ENCODE results near the gene ARMC8. TPM values are rescaled to one million over a fixed set of nuclear protein-coding genes. Genes with fewer than 3 reads are reported as not detected.

The ARMC8 gene
- total RNA-seq, 1 donor from 2014 or later = 54.4 TPM

DNA sequence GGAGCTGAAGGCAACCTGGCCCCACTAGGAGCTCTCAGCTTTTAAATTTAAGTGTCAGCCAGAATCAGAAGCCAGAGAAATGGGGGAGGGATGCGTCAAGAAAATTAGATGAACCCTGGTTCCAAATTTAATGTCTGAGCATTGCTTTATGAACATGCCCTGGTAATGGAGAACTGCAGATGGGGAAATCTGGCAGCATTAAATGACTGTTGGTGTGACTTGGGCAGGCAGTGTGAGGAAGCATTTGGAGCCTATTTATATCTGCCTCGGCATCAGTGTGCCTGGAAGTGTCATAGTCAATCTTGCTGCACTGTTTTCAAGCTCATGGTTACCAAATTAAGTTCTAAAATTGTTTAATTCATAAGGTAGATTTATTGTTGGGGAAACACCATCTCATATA lies 113.5 kb downstream of the ARMC8 start:
- H3K4me1 Mint-ChIP-seq (ENCODE audit: low read depth, unreplicated experiment) = peaks cover 4% of the 10 kb centered on the region
- DNase-seq = no peak
- H3K36me3 Mint-ChIP-seq (ENCODE audit: unreplicated experiment) = no peaks in the 10 kb centered on the region
- no peak overlapping the region for H3K4me3 Mint-ChIP-seq (ENCODE audit: unreplicated experiment)
- TF ChIP-seq, protein P1, sequence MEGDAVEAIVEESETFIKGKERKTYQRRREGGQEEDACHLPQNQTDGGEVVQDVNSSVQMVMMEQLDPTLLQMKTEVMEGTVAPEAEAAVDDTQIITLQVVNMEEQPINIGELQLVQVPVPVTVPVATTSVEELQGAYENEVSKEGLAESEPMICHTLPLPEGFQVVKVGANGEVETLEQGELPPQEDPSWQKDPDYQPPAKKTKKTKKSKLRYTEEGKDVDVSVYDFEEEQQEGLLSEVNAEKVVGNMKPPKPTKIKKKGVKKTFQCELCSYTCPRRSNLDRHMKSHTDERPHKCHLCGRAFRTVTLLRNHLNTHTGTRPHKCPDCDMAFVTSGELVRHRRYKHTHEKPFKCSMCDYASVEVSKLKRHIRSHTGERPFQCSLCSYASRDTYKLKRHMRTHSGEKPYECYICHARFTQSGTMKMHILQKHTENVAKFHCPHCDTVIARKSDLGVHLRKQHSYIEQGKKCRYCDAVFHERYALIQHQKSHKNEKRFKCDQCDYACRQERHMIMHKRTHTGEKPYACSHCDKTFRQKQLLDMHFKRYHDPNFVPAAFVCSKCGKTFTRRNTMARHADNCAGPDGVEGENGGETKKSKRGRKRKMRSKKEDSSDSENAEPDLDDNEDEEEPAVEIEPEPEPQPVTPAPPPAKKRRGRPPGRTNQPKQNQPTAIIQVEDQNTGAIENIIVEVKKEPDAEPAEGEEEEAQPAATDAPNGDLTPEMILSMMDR (IDR thresholded peaks at IDR 0.05; ENCODE audit: partially characterized antibody, unreplicated experiment) = no peak
- no peak overlapping the region for H3K27ac Mint-ChIP-seq (ENCODE audit: unreplicated experiment)
- peaks cover 3% of the 10 kb centered on the region for H3K9me3 Mint-ChIP-seq (ENCODE audit: unreplicated experiment)
- peaks cover 4% of the 10 kb centered on the region for H3K27me3 Mint-ChIP-seq (ENCODE audit: unreplicated experiment)

DNA sequence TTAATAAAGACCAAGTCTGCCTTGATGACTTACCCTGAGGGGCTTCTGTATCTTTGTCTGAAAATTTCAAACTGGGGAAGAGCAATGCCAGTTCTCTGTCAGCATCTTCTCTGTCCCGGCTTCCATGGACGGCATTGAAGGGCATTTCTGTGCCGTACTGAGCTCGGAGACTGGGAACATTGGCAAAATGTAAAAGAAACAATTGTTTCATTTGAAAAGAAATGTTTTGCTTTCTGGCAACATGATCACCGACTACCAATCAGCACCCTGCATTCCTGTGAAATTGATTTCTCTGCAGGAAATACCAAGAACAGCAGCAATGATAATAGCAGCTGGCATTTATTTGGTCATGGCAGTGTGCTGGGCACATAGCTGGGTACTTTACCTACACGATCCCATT lies 116.4 kb downstream of the ARMC8 start:
- DNase-seq = no peak
- H3K27me3 Mint-ChIP-seq (ENCODE audit: unreplicated experiment) = peaks cover 6% of the 10 kb centered on the region
- H3K9me3 Mint-ChIP-seq (ENCODE audit: unreplicated experiment) = peaks cover 7% of the 10 kb centered on the region
- no peak overlapping the region for H3K27ac Mint-ChIP-seq (ENCODE audit: unreplicated experiment)
- peaks cover 10% of the 10 kb centered on the region for H3K36me3 Mint-ChIP-seq (ENCODE audit: unreplicated experiment)
- no peak overlapping the region for H3K4me3 Mint-ChIP-seq (ENCODE audit: unreplicated experiment)
- TF ChIP-seq, protein P1 (IDR thresholded peaks at IDR 0.05; ENCODE audit: partially characterized antibody, unreplicated experiment) = no peak
- H3K4me1 Mint-ChIP-seq (ENCODE audit: low read depth, unreplicated experiment) = peaks cover 4% of the 10 kb centered on the region

DNA sequence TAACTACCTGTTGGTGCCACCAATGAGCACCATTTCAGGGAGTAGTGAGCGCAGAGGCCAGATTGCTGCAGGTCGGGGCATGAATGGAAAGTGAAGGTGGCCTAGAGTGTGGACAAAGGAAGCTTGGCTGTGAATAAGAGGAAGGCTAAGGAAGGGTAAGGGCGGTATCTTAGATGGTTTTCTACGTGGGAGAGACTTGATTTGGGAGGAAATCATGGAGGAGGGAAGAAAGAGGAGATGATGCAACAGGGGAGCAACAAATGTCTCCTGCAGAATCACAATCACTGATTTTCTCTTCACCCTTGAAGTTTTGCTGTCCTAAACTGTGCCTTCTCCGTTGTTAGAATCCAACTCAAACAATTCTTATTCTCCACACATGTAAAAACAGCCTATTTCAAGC lies 120.8 kb downstream of the ARMC8 start:
- TF ChIP-seq, protein P1 (IDR thresholded peaks at IDR 0.05; ENCODE audit: partially characterized antibody, unreplicated experiment) = no peak
- Mint-ChIP-seq H3K4me1 (ENCODE audit: low read depth, unreplicated experiment) (no peaks in the 10 kb centered on the region), H3K27ac (ENCODE audit: unreplicated experiment) (no peak overlapping the region), H3K4me3 (ENCODE audit: unreplicated experiment) (no peak overlapping the region), H3K27me3 (ENCODE audit: unreplicated experiment) (peaks cover 3% of the 10 kb centered on the region), H3K9me3 (ENCODE audit: unreplicated experiment) (peaks cover 5% of the 10 kb centered on the region), H3K36me3 (ENCODE audit: unreplicated experiment) (peaks cover 13% of the 10 kb centered on the region)
- DNase-seq = no peak

DNA sequence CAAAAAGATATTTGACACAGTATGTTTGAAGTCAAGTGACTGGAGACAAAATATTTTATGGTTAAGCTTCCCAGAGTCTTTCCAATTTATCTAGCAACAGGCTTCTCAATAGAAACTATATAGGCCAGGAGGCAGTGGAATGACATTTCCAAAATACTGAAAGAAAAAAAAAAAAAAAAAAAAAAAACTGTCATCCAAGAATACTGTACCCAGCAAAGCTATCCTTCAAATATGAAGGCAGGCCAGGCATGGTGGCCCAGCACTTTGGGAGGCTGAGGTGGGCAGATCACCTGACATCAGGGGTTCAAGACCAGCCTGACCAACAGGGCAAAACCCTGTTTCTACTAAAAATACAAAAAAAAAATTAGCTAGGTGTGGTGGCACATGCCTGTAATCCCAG lies 121.7 kb downstream of the ARMC8 start:
- Mint-ChIP-seq H3K27me3 (ENCODE audit: unreplicated experiment) (peaks cover 3% of the 10 kb centered on the region), H3K4me3 (ENCODE audit: unreplicated experiment) (no peak overlapping the region), H3K9me3 (ENCODE audit: unreplicated experiment) (peaks cover 5% of the 10 kb centered on the region), H3K36me3 (ENCODE audit: unreplicated experiment) (peaks cover 13% of the 10 kb centered on the region), H3K27ac (ENCODE audit: unreplicated experiment) (no peak overlapping the region), H3K4me1 (ENCODE audit: low read depth, unreplicated experiment) (no peaks in the 10 kb centered on the region)
- TF ChIP-seq, protein P1 (IDR thresholded peaks at IDR 0.05; ENCODE audit: partially characterized antibody, unreplicated experiment) = no peak
- DNase-seq = no peak

DNA sequence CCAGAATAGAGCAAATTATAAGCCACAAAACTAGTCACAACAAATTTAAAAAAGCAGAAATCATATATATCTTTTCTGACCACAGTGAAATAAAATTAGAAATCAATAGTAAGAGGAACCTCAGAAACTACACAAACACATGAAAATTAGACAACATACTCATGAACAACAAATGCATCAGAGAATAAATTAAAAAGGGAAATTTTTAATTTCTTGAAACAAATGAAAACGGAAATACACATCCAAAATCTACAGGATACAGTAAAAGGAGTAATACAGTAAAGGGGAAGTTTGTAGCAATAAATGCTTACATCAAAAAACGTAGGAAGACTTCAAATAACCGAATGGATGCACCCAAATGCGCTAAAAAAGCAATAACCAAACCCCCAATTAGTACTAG lies 123.4 kb downstream of the ARMC8 start:
- Mint-ChIP-seq H3K4me1 (ENCODE audit: low read depth, unreplicated experiment) (no peaks in the 10 kb centered on the region), H3K4me3 (ENCODE audit: unreplicated experiment) (no peak overlapping the region), H3K27me3 (ENCODE audit: unreplicated experiment) (peaks cover 3% of the 10 kb centered on the region), H3K9me3 (ENCODE audit: unreplicated experiment) (peaks cover 5% of the 10 kb centered on the region), H3K36me3 (ENCODE audit: unreplicated experiment) (peaks cover 13% of the 10 kb centered on the region), H3K27ac (ENCODE audit: unreplicated experiment) (no peak overlapping the region)
- no peak for DNase-seq
- TF ChIP-seq, protein P1 (IDR thresholded peaks at IDR 0.05; ENCODE audit: partially characterized antibody, unreplicated experiment) = no peak
